Activated naive CD4-positive, alpha-beta T cell treated with Interleukin-2 at 50 U/mL for 16 hours (primary cell): ENCODE measurements around the gene ESPNL.

ENCODE experiments used
- DNase-seq: peaks from one replicate; pipeline ENCODE4 v3.0.0-alpha.2; 2020

ESPNL gene

GRCh38 chr2:238176613-238177012 lies 76.5 kb downstream of the ESPNL start:
- no peak for DNase-seq

DNA sequence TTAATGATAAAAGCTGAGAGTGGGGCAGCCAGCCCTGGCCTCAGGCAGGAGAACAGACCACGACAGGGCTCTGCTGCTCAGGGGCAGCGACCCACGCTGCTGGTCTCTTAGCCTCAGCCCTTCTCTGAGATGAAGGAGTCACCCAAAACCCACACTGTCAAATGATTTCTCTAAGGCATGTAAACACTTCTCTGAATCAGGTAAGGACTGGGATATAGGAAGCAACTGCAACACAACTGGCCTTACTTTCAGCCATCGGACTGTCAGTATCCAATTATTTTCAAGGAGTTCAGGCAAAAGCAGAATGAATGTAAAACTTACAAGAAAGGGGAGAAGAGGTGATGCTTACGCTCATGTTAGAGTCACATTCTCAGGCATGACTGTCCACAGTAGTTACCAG lies 80.4 kb downstream of the ESPNL start:
- DNase-seq: no peak

GRCh38 chr2:238182362-238182761 lies 82.2 kb downstream of the ESPNL start:
- no peak for DNase-seq
